Omental fat pad (tissue), 4 donors: Measurements from ENCODE around the gene RBM8A. TPM values are rescaled to one million over a fixed set of nuclear protein-coding genes. Genes with fewer than 3 reads are reported as not detected.

Experiments used
- ATAC-seq: fragments of 150-250 bp; one replicate; pipeline ENCODE4 v1.9.1; 2016; ENCODE audit warnings: mild to moderate bottlenecking, moderate library complexity; ENCODE audit not compliant: low FRiP score
- DNase-seq: peaks from one replicate; pipeline ENCODE4 v3.0.0-alpha.2; 2019; ENCODE audit warnings: low spot score
- CTCF ChIP-seq, 3 donors: fragments of 450-650 bp; IDR thresholded peaks; one replicate each; pipeline ENCODE4 v1.5.1; 2016 to 2017; ENCODE audit warnings: antibody characterized with exemption in 3 of 3, mild to moderate bottlenecking in 3 of 3, moderate library complexity in 2 of 3
- total RNA-seq, 4 donors: library from RNA; depleted of rRNA; stranded (reverse); fragments of >200 nt; gene quantifications; one replicate each; pipeline ENCODE4 v1.1.0, GENCODE V29; 2016

RBM8A gene
- total RNA-seq, result 100 to 1,000 TPM; 114 to 189 (median 116) TPM

- no peak for TF ChIP-seq CTCF (IDR thresholded peaks at IDR 0.05)
- peak; percentile 82 for DNase-seq
- peak; percentile 99 for ATAC-seq
Observed at GRCh38 chr1:145927063-145927886, at the start of gene RBM8A. Gene RBM8A, minus strand, starts transcription at chr1:145927484. Its CDS starts 58 bp downstream, at chr1:145927426.

GRCh38 chr1:145977016-145977415 lies 49.7 kb upstream of the RBM8A start:
- TF ChIP-seq CTCF (IDR thresholded peaks at IDR 0.05), result no peak
- DNase-seq, result no peak
- ATAC-seq, result no peak

- no peak for DNase-seq
- no peak for ATAC-seq
- TF ChIP-seq CTCF (IDR thresholded peaks at IDR 0.05), result no peak
Observed at GRCh38 chr1:145975216-145975615, 47.9 kb upstream of the RBM8A start.

- TF ChIP-seq CTCF (IDR thresholded peaks at IDR 0.05), result no peak
- no peak for ATAC-seq
- DNase-seq, result no peak
Observed at GRCh38 chr1:145974721-145975120, 47.4 kb upstream of the RBM8A start.

GRCh38 chr1:145972580-145972979 lies 45.3 kb upstream of the RBM8A start:
- DNase-seq, result no peak
- TF ChIP-seq CTCF (IDR thresholded peaks at IDR 0.05), result no peak
- ATAC-seq, result no peak

- no peak for TF ChIP-seq CTCF (IDR thresholded peaks at IDR 0.05)
- DNase-seq (no peak), ATAC-seq (no peak)
Observed at GRCh38 chr1:145967288-145967687, 40.0 kb upstream of the RBM8A start.
